ENCODE measurements around the gene HMGB3. TPM values are rescaled to one million over a fixed set of nuclear protein-coding genes. Genes with fewer than 3 reads are reported as not detected.

Gene HMGB3
- total RNA-seq, 1 experiment from 2014 or later = 395 TPM

DNA sequence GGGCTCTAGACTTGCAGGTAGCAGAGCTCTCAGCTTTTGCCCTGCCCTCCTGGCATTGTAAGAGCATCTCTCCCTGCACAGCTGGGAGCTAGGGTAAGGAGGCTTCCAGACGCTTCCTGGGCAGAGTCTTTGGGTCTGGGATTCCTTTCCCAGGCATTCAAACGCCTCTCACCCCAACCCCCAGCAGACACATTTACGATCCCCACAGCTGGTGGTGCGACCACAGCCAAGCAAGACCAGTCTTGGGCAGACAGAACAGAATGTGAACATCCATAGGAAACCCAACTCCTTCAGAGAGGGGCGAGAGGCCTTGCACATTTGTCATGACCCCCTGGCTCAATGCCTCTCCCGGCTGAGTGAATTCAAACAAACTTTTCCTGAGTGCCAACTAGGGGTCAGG is 46.6 kb upstream of the HMGB3 start:
- no peak for ATAC-seq
- H3K9me3 Mint-ChIP-seq = peaks cover 7% of the 10 kb centered on the region
- H3K4me3 Mint-ChIP-seq = no peak overlapping the region
- no peak for DNase-seq (ENCODE audit: low spot score)
- H3K27me3 Mint-ChIP-seq (ENCODE audit: low read depth) = no peaks in the 10 kb centered on the region
- H3K4me1 Mint-ChIP-seq = peaks cover 39% of the 10 kb centered on the region
- peaks cover 4% of the 10 kb centered on the region; the same call in 1 of the 2 replicates for H3K36me3 Mint-ChIP-seq
- no peak for TF ChIP-seq FOXJ3 (CRISPR knock-in tag; IDR thresholded peaks at IDR 0.05; ENCODE audit: borderline replicate concordance)
- ChIA-PET POLR2A (interaction anchor here (0.6 kb wide), 1 partner anchor 46 kb away, joined by 4 read pairs; the partner anchor contains the start of gene HMGB3), CTCF (no interaction called here)
- no peak overlapping the region for H3K27ac Mint-ChIP-seq

DNA sequence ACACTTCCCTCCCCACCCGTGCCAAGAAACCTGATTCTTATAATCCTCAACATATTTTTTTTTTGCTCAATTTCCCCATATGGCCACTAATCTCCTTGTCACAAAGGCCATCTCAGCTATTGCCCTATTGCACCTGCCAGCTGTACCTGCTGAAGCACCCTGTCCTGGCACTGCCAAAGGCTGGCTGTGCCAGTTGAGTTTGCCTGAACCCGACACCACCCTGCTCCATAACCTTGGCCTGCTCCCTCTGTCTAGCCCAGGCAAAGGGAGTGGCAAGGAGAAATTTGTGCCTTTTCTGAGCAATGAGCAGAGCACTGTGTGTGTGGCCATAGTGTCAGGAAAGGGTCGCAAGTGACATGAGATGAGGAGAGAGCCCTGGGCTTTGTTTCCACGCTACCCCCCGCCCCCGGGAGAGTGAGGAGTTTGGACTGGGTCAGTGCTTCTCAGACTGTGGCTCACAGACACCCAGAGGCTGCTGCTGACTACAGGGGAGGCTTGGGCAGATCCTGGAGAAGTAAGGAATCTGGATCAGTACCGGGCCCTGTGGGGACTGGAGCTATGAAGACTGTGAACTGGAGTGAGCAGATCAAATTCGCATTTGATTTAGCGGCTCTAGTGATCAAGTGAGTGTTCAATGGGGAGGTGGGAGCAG is 42.2 kb upstream of the HMGB3 start:
- no peak for ATAC-seq
- POLR2A ChIA-PET = interaction anchor here (0.7 kb wide), 1 partner anchor 24 kb away, joined by 4 read pairs; no protein-coding TSS in a partner anchor
- no peak overlapping the region for H3K4me3 Mint-ChIP-seq
- TF ChIP-seq, protein P1, sequence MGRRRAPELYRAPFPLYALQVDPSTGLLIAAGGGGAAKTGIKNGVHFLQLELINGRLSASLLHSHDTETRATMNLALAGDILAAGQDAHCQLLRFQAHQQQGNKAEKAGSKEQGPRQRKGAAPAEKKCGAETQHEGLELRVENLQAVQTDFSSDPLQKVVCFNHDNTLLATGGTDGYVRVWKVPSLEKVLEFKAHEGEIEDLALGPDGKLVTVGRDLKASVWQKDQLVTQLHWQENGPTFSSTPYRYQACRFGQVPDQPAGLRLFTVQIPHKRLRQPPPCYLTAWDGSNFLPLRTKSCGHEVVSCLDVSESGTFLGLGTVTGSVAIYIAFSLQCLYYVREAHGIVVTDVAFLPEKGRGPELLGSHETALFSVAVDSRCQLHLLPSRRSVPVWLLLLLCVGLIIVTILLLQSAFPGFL (CRISPR knock-in tag; IDR thresholded peaks at IDR 0.05; ENCODE audit: borderline replicate concordance) = no peak
- TF ChIP-seq, protein P2, sequence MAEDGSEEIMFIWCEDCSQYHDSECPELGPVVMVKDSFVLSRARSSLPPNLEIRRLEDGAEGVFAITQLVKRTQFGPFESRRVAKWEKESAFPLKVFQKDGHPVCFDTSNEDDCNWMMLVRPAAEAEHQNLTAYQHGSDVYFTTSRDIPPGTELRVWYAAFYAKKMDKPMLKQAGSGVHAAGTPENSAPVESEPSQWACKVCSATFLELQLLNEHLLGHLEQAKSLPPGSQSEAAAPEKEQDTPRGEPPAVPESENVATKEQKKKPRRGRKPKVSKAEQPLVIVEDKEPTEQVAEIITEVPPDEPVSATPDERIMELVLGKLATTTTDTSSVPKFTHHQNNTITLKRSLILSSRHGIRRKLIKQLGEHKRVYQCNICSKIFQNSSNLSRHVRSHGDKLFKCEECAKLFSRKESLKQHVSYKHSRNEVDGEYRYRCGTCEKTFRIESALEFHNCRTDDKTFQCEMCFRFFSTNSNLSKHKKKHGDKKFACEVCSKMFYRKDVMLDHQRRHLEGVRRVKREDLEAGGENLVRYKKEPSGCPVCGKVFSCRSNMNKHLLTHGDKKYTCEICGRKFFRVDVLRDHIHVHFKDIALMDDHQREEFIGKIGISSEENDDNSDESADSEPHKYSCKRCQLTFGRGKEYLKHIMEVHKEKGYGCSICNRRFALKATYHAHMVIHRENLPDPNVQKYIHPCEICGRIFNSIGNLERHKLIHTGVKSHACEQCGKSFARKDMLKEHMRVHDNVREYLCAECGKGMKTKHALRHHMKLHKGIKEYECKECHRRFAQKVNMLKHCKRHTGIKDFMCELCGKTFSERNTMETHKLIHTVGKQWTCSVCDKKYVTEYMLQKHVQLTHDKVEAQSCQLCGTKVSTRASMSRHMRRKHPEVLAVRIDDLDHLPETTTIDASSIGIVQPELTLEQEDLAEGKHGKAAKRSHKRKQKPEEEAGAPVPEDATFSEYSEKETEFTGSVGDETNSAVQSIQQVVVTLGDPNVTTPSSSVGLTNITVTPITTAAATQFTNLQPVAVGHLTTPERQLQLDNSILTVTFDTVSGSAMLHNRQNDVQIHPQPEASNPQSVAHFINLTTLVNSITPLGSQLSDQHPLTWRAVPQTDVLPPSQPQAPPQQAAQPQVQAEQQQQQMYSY (CRISPR knock-in tag; IDR thresholded peaks at IDR 0.05) = no peak
- TF ChIP-seq, protein P3, sequence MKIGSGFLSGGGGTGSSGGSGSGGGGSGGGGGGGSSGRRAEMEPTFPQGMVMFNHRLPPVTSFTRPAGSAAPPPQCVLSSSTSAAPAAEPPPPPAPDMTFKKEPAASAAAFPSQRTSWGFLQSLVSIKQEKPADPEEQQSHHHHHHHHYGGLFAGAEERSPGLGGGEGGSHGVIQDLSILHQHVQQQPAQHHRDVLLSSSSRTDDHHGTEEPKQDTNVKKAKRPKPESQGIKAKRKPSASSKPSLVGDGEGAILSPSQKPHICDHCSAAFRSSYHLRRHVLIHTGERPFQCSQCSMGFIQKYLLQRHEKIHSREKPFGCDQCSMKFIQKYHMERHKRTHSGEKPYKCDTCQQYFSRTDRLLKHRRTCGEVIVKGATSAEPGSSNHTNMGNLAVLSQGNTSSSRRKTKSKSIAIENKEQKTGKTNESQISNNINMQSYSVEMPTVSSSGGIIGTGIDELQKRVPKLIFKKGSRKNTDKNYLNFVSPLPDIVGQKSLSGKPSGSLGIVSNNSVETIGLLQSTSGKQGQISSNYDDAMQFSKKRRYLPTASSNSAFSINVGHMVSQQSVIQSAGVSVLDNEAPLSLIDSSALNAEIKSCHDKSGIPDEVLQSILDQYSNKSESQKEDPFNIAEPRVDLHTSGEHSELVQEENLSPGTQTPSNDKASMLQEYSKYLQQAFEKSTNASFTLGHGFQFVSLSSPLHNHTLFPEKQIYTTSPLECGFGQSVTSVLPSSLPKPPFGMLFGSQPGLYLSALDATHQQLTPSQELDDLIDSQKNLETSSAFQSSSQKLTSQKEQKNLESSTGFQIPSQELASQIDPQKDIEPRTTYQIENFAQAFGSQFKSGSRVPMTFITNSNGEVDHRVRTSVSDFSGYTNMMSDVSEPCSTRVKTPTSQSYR (CRISPR knock-in tag; IDR thresholded peaks at IDR 0.05) = no peak
- TF ChIP-seq, protein P4, sequence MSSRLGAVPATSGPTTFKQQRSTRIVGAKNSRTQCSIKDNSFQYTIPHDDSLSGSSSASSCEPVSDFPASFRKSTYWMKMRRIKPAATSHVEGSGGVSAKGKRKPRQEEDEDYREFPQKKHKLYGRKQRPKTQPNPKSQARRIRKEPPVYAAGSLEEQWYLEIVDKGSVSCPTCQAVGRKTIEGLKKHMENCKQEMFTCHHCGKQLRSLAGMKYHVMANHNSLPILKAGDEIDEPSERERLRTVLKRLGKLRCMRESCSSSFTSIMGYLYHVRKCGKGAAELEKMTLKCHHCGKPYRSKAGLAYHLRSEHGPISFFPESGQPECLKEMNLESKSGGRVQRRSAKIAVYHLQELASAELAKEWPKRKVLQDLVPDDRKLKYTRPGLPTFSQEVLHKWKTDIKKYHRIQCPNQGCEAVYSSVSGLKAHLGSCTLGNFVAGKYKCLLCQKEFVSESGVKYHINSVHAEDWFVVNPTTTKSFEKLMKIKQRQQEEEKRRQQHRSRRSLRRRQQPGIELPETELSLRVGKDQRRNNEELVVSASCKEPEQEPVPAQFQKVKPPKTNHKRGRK (CRISPR knock-in tag; IDR thresholded peaks at IDR 0.05; ENCODE audit: borderline replicate concordance) = no peak
- TF ChIP-seq CREM (CRISPR knock-in tag; IDR thresholded peaks at IDR 0.05) (no peak), ZNF671 (CRISPR knock-in tag; IDR thresholded peaks at IDR 0.05) (no peak), MYBL2 (CRISPR knock-in tag; IDR thresholded peaks at IDR 0.05) (no peak)
- TF ChIP-seq, protein P5, sequence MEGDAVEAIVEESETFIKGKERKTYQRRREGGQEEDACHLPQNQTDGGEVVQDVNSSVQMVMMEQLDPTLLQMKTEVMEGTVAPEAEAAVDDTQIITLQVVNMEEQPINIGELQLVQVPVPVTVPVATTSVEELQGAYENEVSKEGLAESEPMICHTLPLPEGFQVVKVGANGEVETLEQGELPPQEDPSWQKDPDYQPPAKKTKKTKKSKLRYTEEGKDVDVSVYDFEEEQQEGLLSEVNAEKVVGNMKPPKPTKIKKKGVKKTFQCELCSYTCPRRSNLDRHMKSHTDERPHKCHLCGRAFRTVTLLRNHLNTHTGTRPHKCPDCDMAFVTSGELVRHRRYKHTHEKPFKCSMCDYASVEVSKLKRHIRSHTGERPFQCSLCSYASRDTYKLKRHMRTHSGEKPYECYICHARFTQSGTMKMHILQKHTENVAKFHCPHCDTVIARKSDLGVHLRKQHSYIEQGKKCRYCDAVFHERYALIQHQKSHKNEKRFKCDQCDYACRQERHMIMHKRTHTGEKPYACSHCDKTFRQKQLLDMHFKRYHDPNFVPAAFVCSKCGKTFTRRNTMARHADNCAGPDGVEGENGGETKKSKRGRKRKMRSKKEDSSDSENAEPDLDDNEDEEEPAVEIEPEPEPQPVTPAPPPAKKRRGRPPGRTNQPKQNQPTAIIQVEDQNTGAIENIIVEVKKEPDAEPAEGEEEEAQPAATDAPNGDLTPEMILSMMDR (IDR thresholded peaks at IDR 0.05) = no peak
- TF ChIP-seq, protein P6, sequence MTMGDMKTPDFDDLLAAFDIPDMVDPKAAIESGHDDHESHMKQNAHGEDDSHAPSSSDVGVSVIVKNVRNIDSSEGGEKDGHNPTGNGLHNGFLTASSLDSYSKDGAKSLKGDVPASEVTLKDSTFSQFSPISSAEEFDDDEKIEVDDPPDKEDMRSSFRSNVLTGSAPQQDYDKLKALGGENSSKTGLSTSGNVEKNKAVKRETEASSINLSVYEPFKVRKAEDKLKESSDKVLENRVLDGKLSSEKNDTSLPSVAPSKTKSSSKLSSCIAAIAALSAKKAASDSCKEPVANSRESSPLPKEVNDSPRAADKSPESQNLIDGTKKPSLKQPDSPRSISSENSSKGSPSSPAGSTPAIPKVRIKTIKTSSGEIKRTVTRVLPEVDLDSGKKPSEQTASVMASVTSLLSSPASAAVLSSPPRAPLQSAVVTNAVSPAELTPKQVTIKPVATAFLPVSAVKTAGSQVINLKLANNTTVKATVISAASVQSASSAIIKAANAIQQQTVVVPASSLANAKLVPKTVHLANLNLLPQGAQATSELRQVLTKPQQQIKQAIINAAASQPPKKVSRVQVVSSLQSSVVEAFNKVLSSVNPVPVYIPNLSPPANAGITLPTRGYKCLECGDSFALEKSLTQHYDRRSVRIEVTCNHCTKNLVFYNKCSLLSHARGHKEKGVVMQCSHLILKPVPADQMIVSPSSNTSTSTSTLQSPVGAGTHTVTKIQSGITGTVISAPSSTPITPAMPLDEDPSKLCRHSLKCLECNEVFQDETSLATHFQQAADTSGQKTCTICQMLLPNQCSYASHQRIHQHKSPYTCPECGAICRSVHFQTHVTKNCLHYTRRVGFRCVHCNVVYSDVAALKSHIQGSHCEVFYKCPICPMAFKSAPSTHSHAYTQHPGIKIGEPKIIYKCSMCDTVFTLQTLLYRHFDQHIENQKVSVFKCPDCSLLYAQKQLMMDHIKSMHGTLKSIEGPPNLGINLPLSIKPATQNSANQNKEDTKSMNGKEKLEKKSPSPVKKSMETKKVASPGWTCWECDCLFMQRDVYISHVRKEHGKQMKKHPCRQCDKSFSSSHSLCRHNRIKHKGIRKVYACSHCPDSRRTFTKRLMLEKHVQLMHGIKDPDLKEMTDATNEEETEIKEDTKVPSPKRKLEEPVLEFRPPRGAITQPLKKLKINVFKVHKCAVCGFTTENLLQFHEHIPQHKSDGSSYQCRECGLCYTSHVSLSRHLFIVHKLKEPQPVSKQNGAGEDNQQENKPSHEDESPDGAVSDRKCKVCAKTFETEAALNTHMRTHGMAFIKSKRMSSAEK (CRISPR knock-in tag; IDR thresholded peaks at IDR 0.05; ENCODE audit: borderline replicate concordance) = no peak
- TF ChIP-seq, protein P7, sequence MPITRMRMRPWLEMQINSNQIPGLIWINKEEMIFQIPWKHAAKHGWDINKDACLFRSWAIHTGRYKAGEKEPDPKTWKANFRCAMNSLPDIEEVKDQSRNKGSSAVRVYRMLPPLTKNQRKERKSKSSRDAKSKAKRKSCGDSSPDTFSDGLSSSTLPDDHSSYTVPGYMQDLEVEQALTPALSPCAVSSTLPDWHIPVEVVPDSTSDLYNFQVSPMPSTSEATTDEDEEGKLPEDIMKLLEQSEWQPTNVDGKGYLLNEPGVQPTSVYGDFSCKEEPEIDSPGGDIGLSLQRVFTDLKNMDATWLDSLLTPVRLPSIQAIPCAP (CRISPR knock-in tag; IDR thresholded peaks at IDR 0.05) = no peak
- TF ChIP-seq, protein P8, sequence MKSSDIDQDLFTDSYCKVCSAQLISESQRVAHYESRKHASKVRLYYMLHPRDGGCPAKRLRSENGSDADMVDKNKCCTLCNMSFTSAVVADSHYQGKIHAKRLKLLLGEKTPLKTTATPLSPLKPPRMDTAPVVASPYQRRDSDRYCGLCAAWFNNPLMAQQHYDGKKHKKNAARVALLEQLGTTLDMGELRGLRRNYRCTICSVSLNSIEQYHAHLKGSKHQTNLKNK (CRISPR knock-in tag; IDR thresholded peaks at IDR 0.05) = no peak
- TF ChIP-seq, protein P9, sequence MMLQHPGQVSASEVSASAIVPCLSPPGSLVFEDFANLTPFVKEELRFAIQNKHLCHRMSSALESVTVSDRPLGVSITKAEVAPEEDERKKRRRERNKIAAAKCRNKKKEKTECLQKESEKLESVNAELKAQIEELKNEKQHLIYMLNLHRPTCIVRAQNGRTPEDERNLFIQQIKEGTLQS (CRISPR knock-in tag; conservative IDR thresholded peaks at IDR 0.05) = no peak

More for the DNA sequence above, 42.2 kb upstream of the HMGB3 start:
- Mint-ChIP-seq H3K27ac (no peak overlapping the region; the same call in none of the 2 replicates), H3K27me3 (ENCODE audit: low read depth) (no peaks in the 10 kb centered on the region), H3K9me3 (peaks cover 7% of the 10 kb centered on the region), H3K4me1 (peaks cover 32% of the 10 kb centered on the region), H3K36me3 (peaks cover 4% of the 10 kb centered on the region; the same call in 1 of the 2 replicates)
- CTCF ChIA-PET = interaction anchor here (0.9 kb wide), 1 partner anchor 169 kb away, joined by 3 read pairs; no protein-coding TSS in a partner anchor
- no peak for DNase-seq (ENCODE audit: low spot score)

All from WTC11 (cell line).